Endothelial cell (in vitro differentiated cells): Measurements from ENCODE around the gene EBF3. TPM values are rescaled to one million over a fixed set of nuclear protein-coding genes. Genes with fewer than 3 reads are reported as not detected.

Experiments used
- DNase-seq: peaks from one replicate; pipeline ENCODE4 v3.0.0; 2021; ENCODE audit warnings: low spot score
- H3K27ac Mint-ChIP-seq: one replicate; pipeline ENCODE4 v1.8.0; 2021; ENCODE audit warnings: mixed read lengths, inconsistent platforms; ENCODE audit not compliant: unreplicated experiment
- H3K27me3 Mint-ChIP-seq: one replicate; pipeline ENCODE4 v1.8.0; 2021; ENCODE audit warnings: mild to moderate bottlenecking, moderate library complexity, mixed read lengths, inconsistent platforms; ENCODE audit not compliant: unreplicated experiment
- H3K36me3 Mint-ChIP-seq: one replicate; pipeline ENCODE4 v1.8.0; 2021; ENCODE audit warnings: mild to moderate bottlenecking, low read depth, mixed read lengths, inconsistent platforms; ENCODE audit not compliant: unreplicated experiment
- H3K4me1 Mint-ChIP-seq: one replicate; pipeline ENCODE4 v1.8.0; 2021; ENCODE audit warnings: mild to moderate bottlenecking, mixed read lengths, inconsistent platforms; ENCODE audit not compliant: unreplicated experiment
- H3K4me3 Mint-ChIP-seq: one replicate; pipeline ENCODE4 v1.8.0; 2021; ENCODE audit warnings: mild to moderate bottlenecking, mixed read lengths, inconsistent platforms; ENCODE audit not compliant: unreplicated experiment
- H3K9me3 Mint-ChIP-seq: one replicate; pipeline ENCODE4 v1.8.0; 2021; ENCODE audit warnings: mixed read lengths, inconsistent platforms; ENCODE audit not compliant: unreplicated experiment
- CTCF ChIP-seq: fragments of 200-600 bp; sonication (generic); IDR thresholded peaks from one replicate; pipeline ENCODE4 v1.5.0; 2021; ENCODE audit warnings: antibody characterized with exemption; ENCODE audit not compliant: unreplicated experiment
- total RNA-seq: library from RNA; stranded (reverse); fragmentation: NEBNext Ultra II Directional; extraction: Animal tissue kit (Norgen Biotek cat#: 25700); gene quantifications from one replicate; pipeline ENCODE4 v1.2.1, GENCODE V29; 2021; ENCODE audit not compliant: unreplicated experiment

The EBF3 gene
- total RNA-seq, 1 donor from 2014 or later = 1.3 TPM

- no peak for TF ChIP-seq CTCF
- no peaks in the 10 kb centered on the region for H3K4me1 Mint-ChIP-seq
- H3K27ac Mint-ChIP-seq = no peak overlapping the region
- H3K4me3 Mint-ChIP-seq = no peak overlapping the region
- H3K36me3 Mint-ChIP-seq = no peaks in the 10 kb centered on the region
- no peak for DNase-seq
- H3K9me3 Mint-ChIP-seq = peaks cover 4% of the 10 kb centered on the region
- peaks cover 5% of the 10 kb centered on the region for H3K27me3 Mint-ChIP-seq
Measured at GRCh38 chr10:129811208-129811607, 152.9 kb downstream of the EBF3 start.

- no peak for TF ChIP-seq CTCF
- Mint-ChIP-seq H3K36me3 (no peaks in the 10 kb centered on the region), H3K27ac (no peak overlapping the region), H3K4me3 (no peak overlapping the region), H3K4me1 (no peaks in the 10 kb centered on the region), H3K9me3 (peaks cover 4% of the 10 kb centered on the region), H3K27me3 (peaks cover 3% of the 10 kb centered on the region)
- no peak for DNase-seq
Measured at GRCh38 chr10:129809841-129810240, 154.2 kb downstream of the EBF3 start.

- DNase-seq = no peak
- TF ChIP-seq CTCF = no peak
- peaks cover 3% of the 10 kb centered on the region for H3K27me3 Mint-ChIP-seq
- H3K4me3 Mint-ChIP-seq = no peak overlapping the region
- H3K36me3 Mint-ChIP-seq = no peaks in the 10 kb centered on the region
- no peaks in the 10 kb centered on the region for H3K4me1 Mint-ChIP-seq
- H3K9me3 Mint-ChIP-seq = peaks cover 4% of the 10 kb centered on the region
- H3K27ac Mint-ChIP-seq = no peak overlapping the region
Measured at GRCh38 chr10:129809431-129809830, 154.6 kb downstream of the EBF3 start.

GRCh38 chr10:129808092-129808983, 155.7 kb downstream of the EBF3 start:
- peaks cover 4% of the 10 kb centered on the region for H3K9me3 Mint-ChIP-seq
- no peak for TF ChIP-seq CTCF
- H3K27ac Mint-ChIP-seq = no peak overlapping the region
- DNase-seq = no peak
- no peaks in the 10 kb centered on the region for H3K36me3 Mint-ChIP-seq
- peaks cover 3% of the 10 kb centered on the region for H3K27me3 Mint-ChIP-seq
- no peaks in the 10 kb centered on the region for H3K4me1 Mint-ChIP-seq
- no peak overlapping the region for H3K4me3 Mint-ChIP-seq

- no peaks in the 10 kb centered on the region for H3K36me3 Mint-ChIP-seq
Measured at GRCh38 chr10:129807211-129807610, 156.9 kb downstream of the EBF3 start.

More at GRCh38 chr10:129807211-129807610, 156.9 kb downstream of the EBF3 start:
- no peak for DNase-seq
- Mint-ChIP-seq H3K27ac (no peak overlapping the region), H3K9me3 (peaks cover 5% of the 10 kb centered on the region), H3K4me3 (no peak overlapping the region), H3K4me1 (no peaks in the 10 kb centered on the region), H3K27me3 (peaks cover 3% of the 10 kb centered on the region)
- no peak for TF ChIP-seq CTCF
